ENCODE measurements around the gene ELSPBP1.
"Not testable (repeated sequence)": the region's sequence is repeated elsewhere in the genome, so short reads cannot be mapped to it uniquely, and the experiment has no call there.

- not testable (repeated sequence) for TF ChIP-seq RAD21 (IDR thresholded peaks at IDR 0.05; ENCODE audit: low read depth); EZH2phosphoT487 (IDR thresholded peaks at IDR 0.05; ENCODE audit: borderline replicate concordance); POLR2A (IDR thresholded peaks at IDR 0.05; ENCODE audit: borderline replicate concordance, extremely low read depth, insufficient read depth, insufficient read length); CTCF (IDR thresholded peaks at IDR 0.05 in 2 of 3, conservative IDR thresholded peaks at IDR 0.05 in 1 of 3; ENCODE audit: borderline replicate concordance in 1 of 3, insufficient read depth in 1 of 3, low read depth in 2 of 3, low read length in 2 of 3); EZH2 (IDR thresholded peaks at IDR 0.05); YY1 (IDR thresholded peaks at IDR 0.05; ENCODE audit: extremely low read depth, insufficient replicate concordance, low read depth, low read length); CEBPB (IDR thresholded peaks at IDR 0.05; ENCODE audit: low read depth); ZNF274 (IDR thresholded peaks at IDR 0.05; ENCODE audit: low read depth, low read length); MAX (IDR thresholded peaks at IDR 0.05); REST (IDR thresholded peaks at IDR 0.05; ENCODE audit: low read depth)
Observed at GRCh38 chr19:47952132-47952531, 42.3 kb upstream of the ELSPBP1 start.

All from HCT116 (cell line).